Tibial artery (tissue), 4 donors: ENCODE results near the gene SLAMF6.
"Not testable (repeated sequence)": the region's sequence is repeated elsewhere in the genome, so short reads cannot be mapped to it uniquely, and the experiment has no call there.

Source experiments
- DNase-seq, 2 donors: peaks; one replicate each; pipeline ENCODE4 v3.0.0-alpha.2; 2019
- H3K27ac ChIP-seq, 2 donors: fragments of 200-600 bp; sonication (generic) in 1 of 2; 1 replicate in 1 of 2; 2 replicates in 1 of 2; pipeline ENCODE4 v1.5.1; 2018 to 2019; ENCODE audit warnings: mild to moderate bottlenecking in 1 of 2
- H3K27me3 ChIP-seq, 2 donors: fragments of 200-600 bp; sonication (generic) in 1 of 2; one replicate each; pipeline versions ENCODE4 v1.5.1 to v1.6.0; 2016 to 2019
- H3K36me3 ChIP-seq, 3 donors: fragments of 200-600 bp; sonication (generic) in 2 of 3; one replicate each; pipeline ENCODE4 v1.5.1; 2016 to 2019; ENCODE audit warnings: mild to moderate bottlenecking in 2 of 3
- H3K4me1 ChIP-seq, 4 donors: fragments of 200-600 bp; sonication (generic) in 2 of 4; 1 replicate in 3 of 4; 2 replicates in 1 of 4; pipeline ENCODE4 v1.5.1; 2016 to 2019
- H3K4me3 ChIP-seq, 2 donors: fragments of 200-600 bp; sonication (generic) in 1 of 2; 1 replicate in 1 of 2; 2 replicates in 1 of 2; pipeline ENCODE4 v1.5.1; 2018 to 2019; ENCODE audit warnings: mild to moderate bottlenecking in 2 of 2
- H3K9me3 ChIP-seq, 3 donors: fragments of 200-600 bp; sonication (generic) in 1 of 3; one replicate each; pipeline ENCODE4 v1.5.1; 2016 to 2019
- CTCF ChIP-seq, 2 experiments: fragments of 200-600 bp in 1 of 2; fragments of 450-650 bp in 1 of 2; IDR thresholded peaks; one replicate each; pipeline ENCODE4 v1.5.1; 2017 to 2019; ENCODE audit warnings: antibody characterized with exemption in 2 of 2, mild to moderate bottlenecking in 1 of 2, moderate library complexity in 1 of 2
- intact Hi-C: fragments of 100-400 bp; cut with DNase I; formaldehyde crosslinking; loops from one replicate; pipeline ENCODE4 v1.15.0; 2023; ENCODE audit warnings: low total_unique reads

Gene SLAMF6

GRCh38 chr1:160537714-160538665 is 14.9 kb upstream of the SLAMF6 start:
- Histone ChIP-seq H3K36me3 (no peaks in the 10 kb centered on the region), H3K4me3 (no peak overlapping the region), H3K27me3 (no peaks in the 10 kb centered on the region), H3K9me3 (peaks cover 0 to 17% (median 6%) of the 10 kb centered on the region in 3 donors), H3K4me1 (no peaks in the 10 kb centered on the region), H3K27ac (no peak overlapping the region)
- TF ChIP-seq CTCF (IDR thresholded peaks at IDR 0.05): no peak
- intact Hi-C loops: no loop called here
- DNase-seq: no peak

GRCh38 chr1:160534823-160535605 is 12.0 kb upstream of the SLAMF6 start:
- no peak overlapping the region for H3K27ac ChIP-seq
- H3K4me3 ChIP-seq: no peak overlapping the region
- TF ChIP-seq CTCF (IDR thresholded peaks at IDR 0.05): no peak
- no peaks in the 10 kb centered on the region for H3K27me3 ChIP-seq
- no peaks in the 10 kb centered on the region for H3K36me3 ChIP-seq
- peaks cover 0 to 17% (median 6%) of the 10 kb centered on the region in 3 donors for H3K9me3 ChIP-seq
- no peak for DNase-seq
- no peaks in the 10 kb centered on the region for H3K4me1 ChIP-seq
- intact Hi-C loops: no loop called here

GRCh38 chr1:160532557-160532813 is 9.4 kb upstream of the SLAMF6 start:
- DNase-seq, H3K36me3 ChIP-seq, H3K27me3 ChIP-seq, H3K4me3 ChIP-seq, H3K4me1 ChIP-seq, H3K27ac ChIP-seq, intact Hi-C loops: not testable (repeated sequence)
- H3K9me3 ChIP-seq: peaks cover 0 to 17% (median 6%) of the 10 kb centered on the region in 3 donors

- H3K4me1 ChIP-seq, H3K4me3 ChIP-seq, H3K27me3 ChIP-seq, DNase-seq, H3K36me3 ChIP-seq, intact Hi-C loops, H3K27ac ChIP-seq: not testable (repeated sequence)
- peaks cover 0 to 17% (median 6%) of the 10 kb centered on the region in 3 donors for H3K9me3 ChIP-seq
Observed at GRCh38 chr1:160531809-160532556, 8.9 kb upstream of the SLAMF6 start.

- H3K36me3 ChIP-seq, DNase-seq, H3K4me1 ChIP-seq, H3K27me3 ChIP-seq, H3K27ac ChIP-seq, H3K9me3 ChIP-seq, H3K4me3 ChIP-seq, intact Hi-C loops: not testable (repeated sequence)
Observed at GRCh38 chr1:160529401-160529952, 6.4 kb upstream of the SLAMF6 start.

- H3K27ac ChIP-seq, H3K36me3 ChIP-seq, intact Hi-C loops, H3K27me3 ChIP-seq, H3K9me3 ChIP-seq, H3K4me3 ChIP-seq, DNase-seq, H3K4me1 ChIP-seq: not testable (repeated sequence)
Observed at GRCh38 chr1:160523789-160524188, 734 bp upstream of the SLAMF6 start.

GRCh38 chr1:160522136-160522535 is 919 bp downstream of the SLAMF6 start:
- no peaks in the 10 kb centered on the region for H3K4me1 ChIP-seq
- DNase-seq: no peak
- H3K27me3 ChIP-seq: no peaks in the 10 kb centered on the region
- no peak overlapping the region for H3K27ac ChIP-seq
- H3K4me3 ChIP-seq: no peak overlapping the region
- TF ChIP-seq CTCF (IDR thresholded peaks at IDR 0.05): no peak
- no peaks in the 10 kb centered on the region for H3K36me3 ChIP-seq
- intact Hi-C loops: no loop called here
- H3K9me3 ChIP-seq: no peaks in the 10 kb centered on the region
